OCI-LY3 (cell line): ENCODE results near the gene COL13A1.

Experiments used
- H2AFZ ChIP-seq: fragments of 200-600, 300-600 bp; shearing (Covaris generic); 2 replicates; pipeline ENCODE4 v1.6.0; 2014; ENCODE audit warnings: antibody characterized with exemption, low read depth, low read length
- H3K27ac ChIP-seq: fragments of 200-600, 300-600 bp; sonication (generic); 2 replicates; pipeline ENCODE4 v1.5.1; 2014; ENCODE audit warnings: mild to moderate bottlenecking, low read length, moderate library complexity, mixed read lengths
- H3K27me3 ChIP-seq: fragments of 200-600, 300-600 bp; sonication (generic); 2 replicates; pipeline ENCODE4 v1.6.1; 2014; ENCODE audit warnings: low read depth, low read length, mixed read lengths
- H3K36me3 ChIP-seq: fragments of 200-600, 300-600 bp; sonication (generic); replicated peaks from 2 replicates; pipeline ENCODE3; 2014; ENCODE audit warnings: low read depth, low read length, mixed read lengths
- H3K4me1 ChIP-seq: fragments of 300-600, 200-600 bp; sonication (generic); 2 replicates; pipeline ENCODE4 v1.6.1; 2014; ENCODE audit warnings: low read length, mixed read lengths
- H3K4me2 ChIP-seq: fragments of 200-600, 300-600 bp; sonication (generic); 2 replicates; pipeline ENCODE4 v1.6.1; 2014; ENCODE audit warnings: low read length, mixed read lengths
- H3K4me3 ChIP-seq: fragments of 300-600, 200-600 bp; sonication (generic); 2 replicates; pipeline ENCODE4 v1.5.1; 2014; ENCODE audit warnings: antibody characterized with exemption, mild to moderate bottlenecking, low read length, moderate library complexity
- H3K79me2 ChIP-seq: fragments of 300-600, 200-600 bp; shearing (Covaris generic); 2 replicates; pipeline ENCODE4 v1.6.1; 2014; ENCODE audit warnings: mild to moderate bottlenecking, low read length, mixed read lengths
- H3K9ac ChIP-seq: fragments of 300-600, 200-600 bp; shearing (Covaris generic); 2 replicates; pipeline ENCODE4 v1.6.0; 2014; ENCODE audit warnings: mild to moderate bottlenecking, low read length, moderate library complexity
- H3K9me3 ChIP-seq: fragments of 200-600, 300-600 bp; shearing (Covaris generic); 2 replicates; pipeline ENCODE4 v1.6.1; 2014; ENCODE audit warnings: low read length, mixed read lengths; ENCODE audit not compliant: insufficient read depth
- H4K20me1 ChIP-seq: fragments of 200-600, 300-600 bp; sonication (generic); 2 replicates; pipeline ENCODE4 v1.6.1; 2016; ENCODE audit warnings: low read length, mixed read lengths; ENCODE audit not compliant: insufficient read depth
- CTCF ChIP-seq: fragments of 200-600, 300-600 bp; sonication (generic); IDR thresholded peaks from 2 replicates; pipeline ENCODE4 v1.5.1; 2014; ENCODE audit warnings: antibody characterized with exemption, low read length, low read depth
- EZH2phosphoT487 ChIP-seq: fragments of 200-600 bp; shearing (Covaris generic); IDR thresholded peaks from 2 replicates; pipeline ENCODE4 v1.6.1; 2018; ENCODE audit warnings: antibody characterized with exemption, mixed run types, low read depth

COL13A1 gene

GRCh38 chr10:69959911-69960310 lies 158.2 kb downstream of the COL13A1 start:
- Histone ChIP-seq H3K27me3 (no peaks in the 10 kb centered on the region), H2AFZ (0 out of 2 replicates have a peak overlapping the region, but pooled peaks have one; percentile 39), H3K9me3 (no peaks in the 10 kb centered on the region), H3K4me1 (peaks cover 18% of the 10 kb centered on the region), H3K79me2 (no peaks in the 10 kb centered on the region), H3K4me3 (peak overlapping the region; percentile 36), H3K36me3 (no peaks in the 10 kb centered on the region), H3K27ac (peak overlapping the region; percentile 25; the same call in 1 of the 2 replicates), H4K20me1 (no peaks in the 10 kb centered on the region), H3K4me2 (peak overlapping the region; percentile 70), H3K9ac (no peak overlapping the region; the same call in 1 of the 2 replicates)
- TF ChIP-seq CTCF = no peak

- Histone ChIP-seq H3K9me3 (no peaks in the 10 kb centered on the region), H4K20me1 (no peaks in the 10 kb centered on the region), H3K27ac (no peak overlapping the region), H3K4me3 (no peak overlapping the region), H3K79me2 (no peaks in the 10 kb centered on the region), H3K4me1 (peaks cover 18% of the 10 kb centered on the region), H3K4me2 (no peak overlapping the region), H3K27me3 (no peaks in the 10 kb centered on the region), H2AFZ (no peak overlapping the region), H3K9ac (no peak overlapping the region), H3K36me3 (no peaks in the 10 kb centered on the region)
- TF ChIP-seq EZH2phosphoT487 (no peak), CTCF (no peak)
Measured at GRCh38 chr10:69960606-69960987, 158.9 kb downstream of the COL13A1 start.

- no peak overlapping the region for H3K4me3 ChIP-seq
- H3K27ac ChIP-seq = no peak overlapping the region
- H3K4me1 ChIP-seq = peaks cover 18% of the 10 kb centered on the region
- no peak overlapping the region for H3K9ac ChIP-seq
- H3K79me2 ChIP-seq = no peaks in the 10 kb centered on the region
- TF ChIP-seq CTCF (peak; percentile 26; the same call in 1 of the 2 replicates), EZH2phosphoT487 (no peak)
- H3K9me3 ChIP-seq = no peaks in the 10 kb centered on the region
- H3K36me3 ChIP-seq = no peaks in the 10 kb centered on the region
- no peak overlapping the region for H2AFZ ChIP-seq
- no peak overlapping the region for H3K4me2 ChIP-seq
- H3K27me3 ChIP-seq = no peaks in the 10 kb centered on the region; the same call in 1 of the 2 replicates
- no peaks in the 10 kb centered on the region for H4K20me1 ChIP-seq
Measured at GRCh38 chr10:69960988-69961880, 159.5 kb downstream of the COL13A1 start.

- Histone ChIP-seq H3K9me3 (no peaks in the 10 kb centered on the region), H3K9ac (no peak overlapping the region), H4K20me1 (no peaks in the 10 kb centered on the region), H3K4me2 (no peak overlapping the region), H3K36me3 (no peaks in the 10 kb centered on the region), H3K27me3 (no peaks in the 10 kb centered on the region; the same call in 1 of the 2 replicates), H3K27ac (no peak overlapping the region), H2AFZ (no peak overlapping the region), H3K4me3 (no peak overlapping the region), H3K4me1 (peaks cover 18% of the 10 kb centered on the region), H3K79me2 (no peaks in the 10 kb centered on the region)
- TF ChIP-seq EZH2phosphoT487 = no peak
- no peak for TF ChIP-seq CTCF
Measured at GRCh38 chr10:69961881-69962745, 160.4 kb downstream of the COL13A1 start.
